Measurements from ENCODE around the gene ITGA11. TPM values are rescaled to one million over a fixed set of nuclear protein-coding genes. Genes with fewer than 3 reads are reported as not detected.

Gene ITGA11
- total and polyA plus RNA-seq, 2 of the 4 experiments (the other 2 are of a cell fraction) = 4.1 to 6.6 TPM

GRCh38 chr15:68405378-68406250, 26.3 kb downstream of the ITGA11 start:
- peaks cover 0 to 15% of the 10 kb centered on the region in 2 experiments; a peak in 1 of 4 replicates for H3K79me1 ChIP-seq (ENCODE audit: low read depth in 1 of 2, low read length in 2 of 2)
- no peak overlapping the region for H3K27ac ChIP-seq (ENCODE audit: insufficient read depth, low read length)
- no peak overlapping the region for H4K5ac ChIP-seq (ENCODE audit: low read depth, low read length)
- no peak overlapping the region for H2AFZ ChIP-seq (replicated peaks; ENCODE audit: low read length, poor library complexity)
- no peak overlapping the region for H4K91ac ChIP-seq (ENCODE audit: insufficient read depth, low read depth, low read length)
- peaks cover 17% of the 10 kb centered on the region for H3K9me1 ChIP-seq (ENCODE audit: insufficient read depth, low read length)
- in situ Hi-C loops (cut with MboI; ENCODE audit: low sequenced_read_pairs) = no loop called here
- H3K18ac ChIP-seq (ENCODE audit: low read depth, low read length) = no peak overlapping the region
- ChIA-PET CTCF (no interaction called here), POLR2A (ENCODE audit: unreplicated experiment) (no interaction called here)
- dilution Hi-C loops (cut with HindIII; ENCODE audit: low sequenced_read_pairs, unreplicated experiment) = no loop called here
- peaks cover 3% of the 10 kb centered on the region; the same call in 1 of the 2 replicates for H3K36me3 ChIP-seq (ENCODE audit: control insufficient read depth, insufficient read depth, low read length)
- WGBS, 2 experiments (ENCODE audit: extremely low coverage in 2 of 2, insufficient read length in 1 of 2) = 67% methylated on average over 3 of the region's 13 CpGs; no CpG with 5 or more reads in 1 of the 2 experiments
- H2AK9ac ChIP-seq (replicated peaks; ENCODE audit: low read depth, low read length, poor library complexity) = no peak overlapping the region
- H3K4ac ChIP-seq (ENCODE audit: low read depth, low read length) = no peak overlapping the region
- H2BK120ac ChIP-seq (ENCODE audit: low read depth, low read length) = no peak overlapping the region
- DNase-seq (no peak), ATAC-seq (ENCODE audit: low read depth) (no peak)
- H3K9ac ChIP-seq (ENCODE audit: low read depth, low read length) = no peak overlapping the region
- no peak overlapping the region for H4K8ac ChIP-seq (ENCODE audit: low read depth in 2 of 2, low read length in 2 of 2)
- H2AK5ac ChIP-seq (ENCODE audit: low read depth, low read length) = no peak overlapping the region
- H3K9me3 ChIP-seq (ENCODE audit: control insufficient read depth, insufficient read depth, low read length) = peaks cover 2% of the 10 kb centered on the region; the same call in 1 of the 2 replicates
- H3K4me2 ChIP-seq (ENCODE audit: low read depth, low read length) = no peak overlapping the region
- peaks cover 8% of the 10 kb centered on the region; the same call in 1 of the 2 replicates for H3K27me3 ChIP-seq (ENCODE audit: control insufficient read depth, insufficient read depth, low read length)
- no peak overlapping the region for H3K23ac ChIP-seq (ENCODE audit: low read depth, low read length)
- H2BK15ac ChIP-seq (ENCODE audit: low read depth, low read length) = no peak overlapping the region
- no peaks in the 10 kb centered on the region for H3K4me1 ChIP-seq (ENCODE audit: control insufficient read depth, insufficient read depth, low read length)
- TF ChIP-seq NFE2L2 (IDR thresholded peaks at IDR 0.05; ENCODE audit: low read depth, low read length) (no peak), BHLHE40 (IDR thresholded peaks at IDR 0.05; ENCODE audit: low read depth, low read length) (no peak), CTCF (conservative IDR thresholded peaks at IDR 0.05; ENCODE audit: low read depth, low read length) (no peak), CHD1 (IDR thresholded peaks at IDR 0.05; ENCODE audit: low read depth, low read length) (no peak), FOS (IDR thresholded peaks at IDR 0.05; ENCODE audit: low read depth, low read length) (no peak), USF2 (IDR thresholded peaks at IDR 0.05; ENCODE audit: low read depth, low read length) (no peak), RAD21 (IDR thresholded peaks at IDR 0.05; ENCODE audit: low read length) (no peak), SMC3 (IDR thresholded peaks at IDR 0.05; ENCODE audit: low read depth, low read length) (no peak), MAFK (IDR thresholded peaks at IDR 0.05; ENCODE audit: low read depth, low read length) (no peak), CEBPB (IDR thresholded peaks at IDR 0.05; ENCODE audit: low read depth, low read length) (no peak)
- peaks cover 25% of the 10 kb centered on the region; the same call in 1 of the 2 replicates for H4K20me1 ChIP-seq (ENCODE audit: insufficient read depth, low read length)
- H3K4me3 ChIP-seq (ENCODE audit: insufficient read depth, low read depth, low read length) = no peak overlapping the region
- H3K56ac ChIP-seq (ENCODE audit: extremely low read depth, insufficient read depth, low read length) = no peak overlapping the region
- no peak overlapping the region for H2BK5ac ChIP-seq (ENCODE audit: low read depth, low read length, poor library complexity, severe bottlenecking)
- intact Hi-C loops (cut with micrococcal nuclease) = no loop called here
- no peak overlapping the region for H3K14ac ChIP-seq (replicated peaks; ENCODE audit: low read depth, low read length)
- H2BK20ac ChIP-seq (ENCODE audit: low read depth, low read length) = no peak overlapping the region
- no TSS peak for BruUV-seq (replicated peaks)

Measured in IMR-90 (cell line).